Measurements from ENCODE around the gene SDCCAG8. TPM values are rescaled to one million over a fixed set of nuclear protein-coding genes. Genes with fewer than 3 reads are reported as not detected.

Gene SDCCAG8
- total RNA-seq, 1 experiment from 2014 or later = 10.0 TPM

- H3T11ph ChIP-seq (ENCODE audit: low read length) = no peak overlapping the region
- H3K23ac ChIP-seq (ENCODE audit: insufficient read length, low read depth, low read length) = no peak overlapping the region
- H3K27me3 Mint-ChIP-seq (ENCODE audit: low read depth) = no peaks in the 10 kb centered on the region
- no peak overlapping the region for H3K56ac ChIP-seq (ENCODE audit: insufficient read length, low read depth, low read length)
- H3K9ac ChIP-seq (ENCODE audit: extremely low read depth, insufficient read length, low read length) = no peak overlapping the region
- no peak overlapping the region for H2AK5ac ChIP-seq (ENCODE audit: insufficient read length, low read length)
- no peaks in the 10 kb centered on the region for H4K20me1 ChIP-seq (ENCODE audit: control insufficient read depth, insufficient read depth, insufficient read length)
- no peak overlapping the region for H2BK120ac ChIP-seq (ENCODE audit: low read depth, low read length, poor library complexity, severe bottlenecking)
- no peaks in the 10 kb centered on the region for H3K79me2 ChIP-seq (ENCODE audit: insufficient read depth, low read length)
- WGBS (ENCODE audit: extremely low coverage, insufficient read length, low lambda C conversion rate) = no CpG with 5 or more reads among the region's 17 CpGs
- H3K23me2 ChIP-seq (ENCODE audit: insufficient read length, low read depth, low read length, poor library complexity, severe bottlenecking) = no peaks in the 10 kb centered on the region
- no peak overlapping the region for H3K18ac ChIP-seq (ENCODE audit: insufficient read length, low read depth, low read length)
- no peak overlapping the region; a peak in 1 of 5 replicates for H3K4me3 Mint-ChIP-seq
- H4K8ac ChIP-seq (replicated peaks; ENCODE audit: insufficient read length, low read depth, low read length) = no peak overlapping the region
- TF ChIP-seq CTCF (conservative IDR thresholded peaks at IDR 0.05) = no peak
- H2BK15ac ChIP-seq (ENCODE audit: low read depth, low read length) = no peak overlapping the region
- H2BK20ac ChIP-seq (ENCODE audit: low read depth, low read length, poor library complexity, severe bottlenecking) = no peak overlapping the region
- no peak overlapping the region for H3K14ac ChIP-seq (ENCODE audit: insufficient read depth, low read length)
- H3K27ac ChIP-seq (ENCODE audit: insufficient read length, low read depth, low read length) = no peak overlapping the region
- peak overlapping the region in 1 of 3 experiments; percentile 91; a peak in 1 of 7 replicates for H3K27ac Mint-ChIP-seq
- no peak for DNase-seq
- H3K4me1 ChIP-seq (ENCODE audit: insufficient read depth, low read length) = peaks cover 5% of the 10 kb centered on the region; the same call in 1 of the 2 replicates
- H3K4ac ChIP-seq (ENCODE audit: low read depth, low read length) = no peak overlapping the region
- H3K79me1 ChIP-seq (ENCODE audit: insufficient read depth, low read depth, low read length, poor library complexity, severe bottlenecking) = no peaks in the 10 kb centered on the region
- no peak overlapping the region for H4K5ac ChIP-seq (ENCODE audit: insufficient read length, low read depth, low read length)
- H2BK5ac ChIP-seq (ENCODE audit: insufficient read length, low read length) = no peak overlapping the region
- H3K4me1 Mint-ChIP-seq = peaks cover 49 to 59% of the 10 kb centered on the region in 2 experiments
- no peak overlapping the region for H2BK12ac ChIP-seq (ENCODE audit: insufficient read length, low read depth, low read length)
- no peak overlapping the region for H4K91ac ChIP-seq (ENCODE audit: insufficient read length, low read depth, low read length)
- no peaks in the 10 kb centered on the region for H3K9me3 Mint-ChIP-seq
- H3K9me3 ChIP-seq (ENCODE audit: control insufficient read depth, low read depth, low read length) = no peaks in the 10 kb centered on the region
- H2AFZ ChIP-seq (ENCODE audit: low read length) = no peak overlapping the region
- H3K27me3 ChIP-seq (ENCODE audit: insufficient read depth, low read length) = no peaks in the 10 kb centered on the region
- H3K4me2 ChIP-seq (ENCODE audit: insufficient read depth, insufficient read length, low read length) = no peak overlapping the region
- H3K36me3 Mint-ChIP-seq (ENCODE audit: insufficient read depth in 1 of 3, low read depth in 3 of 3) = no peaks in the 10 kb centered on the region
Observed at GRCh38 chr1:243471026-243471685, 215.3 kb downstream of the SDCCAG8 start.
